ENCODE measurements around the gene ZNF865.

The ZNF865 gene

DNA sequence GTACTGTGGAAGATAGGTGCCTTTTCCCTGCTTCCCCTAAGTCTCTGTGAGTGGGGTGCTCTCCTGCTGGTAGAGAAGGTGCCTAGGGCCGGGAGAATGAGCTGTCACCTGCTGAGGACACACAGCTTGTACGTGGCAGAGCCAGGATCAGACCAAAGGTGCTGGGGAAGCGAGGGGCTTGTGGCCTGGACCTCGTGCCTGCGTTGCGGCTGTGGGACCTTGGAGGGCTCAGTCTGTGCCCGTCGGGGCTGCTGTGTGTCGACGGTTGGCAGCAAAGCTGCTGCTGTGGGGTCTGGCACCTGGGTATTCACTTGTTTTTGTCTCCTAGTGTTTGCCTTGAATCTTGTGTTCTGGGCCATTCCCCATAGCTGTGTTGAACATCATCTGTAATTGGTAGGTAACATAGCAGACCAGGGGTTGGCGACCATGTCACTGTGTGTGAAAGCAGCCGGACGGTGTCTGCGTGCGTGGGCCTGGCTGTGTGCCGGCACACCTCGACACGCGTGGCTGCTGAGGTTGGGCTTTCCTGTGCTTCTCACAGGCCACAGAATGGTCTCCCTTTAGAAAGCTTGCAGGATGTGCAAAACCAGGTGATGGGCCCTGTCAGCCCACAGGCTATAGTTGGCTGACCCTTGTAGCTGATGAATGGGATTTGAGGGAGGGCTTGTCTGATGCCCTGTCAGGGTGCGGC is 58.5 kb downstream of the ZNF865 start:
- no peak for ATAC-seq

- no peak for ATAC-seq
Measured at GRCh38 chr19:55666343-55667005, 61.0 kb downstream of the ZNF865 start.

Data from activated CD4-positive, CD25-positive, alpha-beta regulatory T cell treated with anti-CD3 and anti-CD28 coated beads, Interleukin-2, amount 50 U/mL, for 24 hours (primary cell).